Effector CD4-positive, alpha-beta T cell (primary cell): ENCODE results near the gene ACAT2.
"Not testable (repeated sequence)": the region's sequence is repeated elsewhere in the genome, so short reads cannot be mapped to it uniquely, and the experiment has no call there.

Experiments used
- DNase-seq: peaks from one replicate; pipeline ENCODE4 v3.0.0-alpha.2; 2020
- total RNA-seq: gene quantifications from one replicate; lab custom pipeline; 2026; lab: John Stamatoyannopoulos, UW

The ACAT2 gene
- 24.6 reads per million, percentile 51 among the genes with 10 or more reads in this experiment for total RNA-seq

- DNase-seq: peak; percentile 91
Observed at GRCh38 chr6:159761873-159762680, at the start of gene ACAT2. Gene ACAT2, plus strand, starts transcription at chr6:159762045. Its CDS starts 43 bp downstream, at chr6:159762088.

GRCh38 chr6:159712389-159712788 lies 49.5 kb upstream of the ACAT2 start:
- DNase-seq: not testable (repeated sequence)

GRCh38 chr6:159713984-159714383 lies 47.9 kb upstream of the ACAT2 start:
- DNase-seq: no peak

- no peak for DNase-seq
Observed at GRCh38 chr6:159714404-159714803, 47.4 kb upstream of the ACAT2 start.

- no peak for DNase-seq
Observed at GRCh38 chr6:159715166-159715565, 46.7 kb upstream of the ACAT2 start.

GRCh38 chr6:159715605-159716004 lies 46.2 kb upstream of the ACAT2 start:
- DNase-seq: no peak

GRCh38 chr6:159716247-159717096 lies 45.4 kb upstream of the ACAT2 start:
- no peak for DNase-seq

- no peak for DNase-seq
Observed at GRCh38 chr6:159718634-159719033, 43.2 kb upstream of the ACAT2 start.

GRCh38 chr6:159719287-159719686 lies 42.6 kb upstream of the ACAT2 start:
- DNase-seq: no peak

GRCh38 chr6:159720708-159721107 lies 41.1 kb upstream of the ACAT2 start:
- DNase-seq: peak; percentile 54

GRCh38 chr6:159721981-159722380 lies 39.9 kb upstream of the ACAT2 start:
- not testable (repeated sequence) for DNase-seq

GRCh38 chr6:159722655-159723054 lies 39.2 kb upstream of the ACAT2 start:
- DNase-seq: no peak

- DNase-seq: no peak
Observed at GRCh38 chr6:159723259-159723658, 38.6 kb upstream of the ACAT2 start.

- no peak for DNase-seq
Observed at GRCh38 chr6:159724778-159725177, 37.1 kb upstream of the ACAT2 start.

- not testable (repeated sequence) for DNase-seq
Observed at GRCh38 chr6:159725208-159725607, 36.6 kb upstream of the ACAT2 start.

- no peak for DNase-seq
Observed at GRCh38 chr6:159726255-159726917, 35.5 kb upstream of the ACAT2 start.

GRCh38 chr6:159726918-159727716 lies 34.7 kb upstream of the ACAT2 start, which contains the start of gene WTAP:
Gene WTAP, plus strand, starts transcription at chr6:159727506. Its CDS starts 8,760 bp downstream, at chr6:159736266.
- peak; percentile 96 for DNase-seq

GRCh38 chr6:159727717-159728445 lies 34.0 kb upstream of the ACAT2 start:
- DNase-seq: no peak

- DNase-seq: no peak
Observed at GRCh38 chr6:159728531-159728964, 33.3 kb upstream of the ACAT2 start.

GRCh38 chr6:159729598-159730331 lies 32.1 kb upstream of the ACAT2 start:
- no peak for DNase-seq

- DNase-seq: no peak
Observed at GRCh38 chr6:159730332-159730676, 31.5 kb upstream of the ACAT2 start.
